Neural progenitor cell (in vitro differentiated cells): ENCODE data around the gene DMXL2.

Experiments used
- EZH2 ChIP-seq: fragments of 200-600 bp; sonication (generic); IDR thresholded peaks from 2 replicates; pipeline ENCODE4 v1.6.1; 2017; ENCODE audit warnings: antibody characterized with exemption, mild to moderate bottlenecking, moderate library complexity
- TF ChIP-seq, protein P1 (sequence below): fragments of 200-600 bp; sonication (generic); IDR thresholded peaks from 2 replicates; pipeline ENCODE4 v1.5.1; 2017; ENCODE audit warnings: antibody characterized with exemption, mild to moderate bottlenecking

DNA sequence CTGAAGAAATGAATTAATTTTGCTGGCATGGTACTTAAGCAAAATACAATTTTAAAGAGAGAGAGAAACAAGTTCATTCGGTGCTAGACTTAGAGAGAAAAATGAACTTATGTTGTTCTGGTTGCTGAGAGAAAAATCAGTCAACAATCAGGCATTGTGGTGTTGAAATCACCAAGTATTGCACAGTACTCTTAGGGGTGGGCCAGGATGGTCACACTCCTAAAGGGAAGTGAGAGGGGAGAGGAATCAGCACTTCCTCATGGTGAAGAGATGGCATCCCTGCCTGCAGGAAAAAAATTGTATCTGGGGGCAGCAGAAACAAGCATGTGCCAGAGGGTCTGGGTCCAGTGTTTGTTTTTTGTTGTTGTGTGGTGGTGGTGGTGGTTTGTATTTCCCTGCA, 7.0 kb upstream of the DMXL2 start:
- TF ChIP-seq, protein P1, sequence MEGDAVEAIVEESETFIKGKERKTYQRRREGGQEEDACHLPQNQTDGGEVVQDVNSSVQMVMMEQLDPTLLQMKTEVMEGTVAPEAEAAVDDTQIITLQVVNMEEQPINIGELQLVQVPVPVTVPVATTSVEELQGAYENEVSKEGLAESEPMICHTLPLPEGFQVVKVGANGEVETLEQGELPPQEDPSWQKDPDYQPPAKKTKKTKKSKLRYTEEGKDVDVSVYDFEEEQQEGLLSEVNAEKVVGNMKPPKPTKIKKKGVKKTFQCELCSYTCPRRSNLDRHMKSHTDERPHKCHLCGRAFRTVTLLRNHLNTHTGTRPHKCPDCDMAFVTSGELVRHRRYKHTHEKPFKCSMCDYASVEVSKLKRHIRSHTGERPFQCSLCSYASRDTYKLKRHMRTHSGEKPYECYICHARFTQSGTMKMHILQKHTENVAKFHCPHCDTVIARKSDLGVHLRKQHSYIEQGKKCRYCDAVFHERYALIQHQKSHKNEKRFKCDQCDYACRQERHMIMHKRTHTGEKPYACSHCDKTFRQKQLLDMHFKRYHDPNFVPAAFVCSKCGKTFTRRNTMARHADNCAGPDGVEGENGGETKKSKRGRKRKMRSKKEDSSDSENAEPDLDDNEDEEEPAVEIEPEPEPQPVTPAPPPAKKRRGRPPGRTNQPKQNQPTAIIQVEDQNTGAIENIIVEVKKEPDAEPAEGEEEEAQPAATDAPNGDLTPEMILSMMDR, result no peak
- no peak for TF ChIP-seq EZH2
